ENCODE measurements around the gene EIF3K.

EIF3K gene

GRCh38 chr19:38650911-38651584 is 32.1 kb downstream of the EIF3K start:
- peak; percentile 79 for DNase-seq

GRCh38 chr19:38653028-38653571 is 34.1 kb downstream of the EIF3K start:
- DNase-seq = no peak

GRCh38 chr19:38654628-38655055 is 35.7 kb downstream of the EIF3K start:
- no peak for DNase-seq

GRCh38 chr19:38655148-38655824 is 36.3 kb downstream of the EIF3K start:
- no peak for DNase-seq

- no peak for DNase-seq
These were observed 37.4 kb downstream of the EIF3K start for GRCh38 chr19:38656171-38656981.

- no peak for DNase-seq
These were observed 38.7 kb downstream of the EIF3K start for GRCh38 chr19:38657633-38658222.

- DNase-seq = no peak
These were observed 39.7 kb downstream of the EIF3K start for GRCh38 chr19:38658462-38659306.

- DNase-seq = no peak
These were observed 41.7 kb downstream of the EIF3K start for GRCh38 chr19:38660724-38661123.

GRCh38 chr19:38661136-38661535 is 42.1 kb downstream of the EIF3K start:
- no peak for DNase-seq

GRCh38 chr19:38661996-38662395 is 43.0 kb downstream of the EIF3K start:
- DNase-seq = no peak

GRCh38 chr19:38662537-38663155 is 43.7 kb downstream of the EIF3K start:
- no peak for DNase-seq

- no peak for DNase-seq
These were observed 44.2 kb downstream of the EIF3K start for GRCh38 chr19:38663156-38663651.

GRCh38 chr19:38663957-38664502 is 45.0 kb downstream of the EIF3K start:
- no peak for DNase-seq

GRCh38 chr19:38664503-38665211 is 45.7 kb downstream of the EIF3K start:
- no peak for DNase-seq

- DNase-seq = no peak
These were observed 46.4 kb downstream of the EIF3K start for GRCh38 chr19:38665219-38665931.

- no peak for DNase-seq
These were observed 47.1 kb downstream of the EIF3K start for GRCh38 chr19:38665950-38666662.

- no peak for DNase-seq
These were observed 47.9 kb downstream of the EIF3K start for GRCh38 chr19:38666663-38667511.

- no peak for DNase-seq
These were observed 48.7 kb downstream of the EIF3K start for GRCh38 chr19:38667661-38668171.
